C4-2B (cell line): ENCODE data around the gene DEPDC1.

ENCODE experiments used
- H3K27ac ChIP-seq: fragments of 450-650 bp; 2 replicates; pipeline ENCODE4 v1.5.1; 2017
- ZFX ChIP-seq: fragments of 450-650 bp; IDR thresholded peaks from 2 replicates; pipeline ENCODE4 v1.6.1; 2017
- TF ChIP-seq, protein P1 (sequence below): fragments of 450-650 bp; conservative IDR thresholded peaks from 2 replicates; pipeline ENCODE4 v1.5.1; 2017; ENCODE audit warnings: mild to moderate bottlenecking

The DEPDC1 gene

GRCh38 chr1:68454534-68454933, 42.3 kb downstream of the DEPDC1 start:
- TF ChIP-seq ZFX = no peak
- TF ChIP-seq, protein P1, sequence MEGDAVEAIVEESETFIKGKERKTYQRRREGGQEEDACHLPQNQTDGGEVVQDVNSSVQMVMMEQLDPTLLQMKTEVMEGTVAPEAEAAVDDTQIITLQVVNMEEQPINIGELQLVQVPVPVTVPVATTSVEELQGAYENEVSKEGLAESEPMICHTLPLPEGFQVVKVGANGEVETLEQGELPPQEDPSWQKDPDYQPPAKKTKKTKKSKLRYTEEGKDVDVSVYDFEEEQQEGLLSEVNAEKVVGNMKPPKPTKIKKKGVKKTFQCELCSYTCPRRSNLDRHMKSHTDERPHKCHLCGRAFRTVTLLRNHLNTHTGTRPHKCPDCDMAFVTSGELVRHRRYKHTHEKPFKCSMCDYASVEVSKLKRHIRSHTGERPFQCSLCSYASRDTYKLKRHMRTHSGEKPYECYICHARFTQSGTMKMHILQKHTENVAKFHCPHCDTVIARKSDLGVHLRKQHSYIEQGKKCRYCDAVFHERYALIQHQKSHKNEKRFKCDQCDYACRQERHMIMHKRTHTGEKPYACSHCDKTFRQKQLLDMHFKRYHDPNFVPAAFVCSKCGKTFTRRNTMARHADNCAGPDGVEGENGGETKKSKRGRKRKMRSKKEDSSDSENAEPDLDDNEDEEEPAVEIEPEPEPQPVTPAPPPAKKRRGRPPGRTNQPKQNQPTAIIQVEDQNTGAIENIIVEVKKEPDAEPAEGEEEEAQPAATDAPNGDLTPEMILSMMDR = no peak; the same call in 1 of the 2 replicates
- H3K27ac ChIP-seq = no peak overlapping the region

DNA sequence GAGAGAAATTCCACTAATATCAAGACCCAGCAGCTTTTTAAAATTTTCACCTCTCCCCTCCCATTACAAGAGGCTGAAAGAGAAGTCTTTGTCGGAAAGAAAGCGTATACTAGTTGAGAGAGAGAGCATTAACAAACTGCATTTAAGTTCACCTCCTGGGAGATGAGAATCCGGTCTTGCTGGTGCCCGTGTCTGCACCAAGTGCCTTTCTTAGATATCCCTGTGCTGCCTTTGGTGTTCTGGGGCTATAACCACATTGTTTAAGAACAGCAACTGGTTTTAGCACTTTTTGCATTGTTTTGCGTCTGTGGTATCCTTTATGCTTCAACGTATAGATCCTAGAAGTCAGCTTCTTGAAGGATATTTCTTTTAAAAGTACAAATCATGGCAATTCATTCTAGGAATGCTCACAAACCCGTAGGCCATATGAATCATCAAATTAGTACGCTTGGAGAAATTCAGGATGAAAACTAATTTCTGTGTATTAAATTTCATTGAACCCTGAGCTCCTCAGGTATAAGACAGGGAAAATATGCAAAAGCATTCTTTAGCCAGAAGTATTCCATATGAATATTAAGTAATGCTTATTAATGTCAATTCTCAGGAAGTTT, 43.7 kb downstream of the DEPDC1 start:
- TF ChIP-seq, protein P1 = no peak
- no peak for TF ChIP-seq ZFX
- H3K27ac ChIP-seq = no peak overlapping the region

DNA sequence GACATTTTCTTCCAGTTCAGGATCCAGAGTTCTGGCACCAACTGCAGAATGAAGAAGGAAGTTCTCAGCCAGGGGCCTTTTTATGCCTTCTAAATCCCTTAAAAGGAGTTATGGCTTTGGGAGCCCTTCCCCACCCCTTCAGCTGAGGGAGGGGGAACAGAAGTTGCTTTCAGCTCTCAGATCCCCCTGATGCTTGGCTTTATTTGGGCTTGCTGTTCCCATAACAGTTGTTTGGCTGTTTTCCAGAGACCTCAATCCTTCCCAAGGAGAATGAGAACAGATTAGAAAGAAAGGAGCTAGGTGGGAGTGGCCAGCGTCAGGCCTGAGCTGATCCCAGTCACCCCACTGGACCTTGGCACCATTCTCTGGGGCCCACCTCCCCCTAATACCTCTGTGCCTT, 47.0 kb downstream of the DEPDC1 start, which contains the start of gene RPE65:
TSS of gene RPE65 (minus strand) at position 54 of the 400 bp plus-strand sequence. CDS start at position 5, 49 bp downstream.
- no peak for TF ChIP-seq ZFX
- TF ChIP-seq, protein P1 = no peak
- no peak within 1 kb of the TSS for H3K27ac ChIP-seq

GRCh38 chr1:68448365-68448764, 48.5 kb downstream of the DEPDC1 start:
- no peak overlapping the region for H3K27ac ChIP-seq
- TF ChIP-seq, protein P1 = no peak; the same call in 1 of the 2 replicates
- TF ChIP-seq ZFX = no peak

DNA sequence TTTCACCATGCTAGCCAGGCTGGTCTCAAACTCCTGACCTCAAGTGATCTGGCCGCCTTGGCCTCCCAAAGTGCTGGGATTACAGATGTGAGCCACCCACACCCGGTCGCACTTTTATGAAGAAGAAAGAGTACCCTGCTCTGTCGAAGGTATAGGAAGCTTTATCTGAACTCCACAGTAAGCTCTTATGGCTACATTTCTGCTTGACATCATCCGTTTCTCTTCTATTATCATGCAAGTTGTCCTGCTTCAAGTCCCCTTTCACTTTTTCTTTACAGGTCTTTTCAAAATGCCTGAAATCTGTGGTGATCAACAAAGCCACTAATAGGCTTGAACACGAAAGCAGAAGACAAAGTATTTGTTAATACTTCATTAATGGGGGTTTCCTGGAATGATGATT, 51.2 kb downstream of the DEPDC1 start:
- TF ChIP-seq ZFX = no peak
- TF ChIP-seq, protein P1 = no peak

DNA sequence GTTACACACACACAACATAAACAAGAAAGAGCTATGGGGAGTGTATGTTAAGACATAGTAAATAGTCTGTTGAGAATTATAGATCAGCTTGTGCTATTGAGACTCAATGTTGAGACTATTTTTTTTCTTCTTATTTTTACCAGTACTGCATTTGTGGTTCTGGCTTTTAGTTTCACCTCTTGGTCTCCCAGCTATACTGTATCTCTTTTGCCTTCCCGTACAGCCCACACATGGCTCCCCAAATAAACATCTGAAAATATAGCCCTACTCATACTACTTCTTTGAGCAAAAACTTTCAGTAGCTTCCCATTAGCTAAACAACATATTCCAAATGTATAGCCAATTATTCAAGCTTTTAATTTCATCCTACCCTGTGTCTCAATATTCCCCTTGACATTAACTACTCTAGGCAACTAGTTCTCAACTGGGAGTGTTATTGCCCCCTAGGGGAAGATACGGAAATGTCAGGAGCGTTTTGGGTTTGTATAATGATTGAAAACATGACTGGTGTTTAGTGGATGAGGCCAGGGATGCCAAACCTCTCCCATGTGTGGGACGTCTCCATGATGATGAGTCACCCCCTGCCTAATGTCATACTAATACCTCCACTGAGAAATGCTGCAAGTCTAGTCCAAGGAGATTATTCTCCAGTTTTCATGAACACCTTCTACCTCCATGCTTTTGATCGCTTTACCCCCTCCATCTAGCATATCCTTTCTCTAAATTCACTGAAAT, 53.9 kb downstream of the DEPDC1 start:
- no peak overlapping the region for H3K27ac ChIP-seq
- TF ChIP-seq, protein P1 = peak; percentile 81
- TF ChIP-seq ZFX = no peak

More for the DNA sequence above, 51.2 kb downstream of the DEPDC1 start:
- no peak overlapping the region for H3K27ac ChIP-seq

- TF ChIP-seq ZFX = no peak
- TF ChIP-seq, protein P1 = no peak; the same call in none of the 2 replicates
These were observed 54.9 kb downstream of the DEPDC1 start for GRCh38 chr1:68442006-68442405.

More at GRCh38 chr1:68442006-68442405, 54.9 kb downstream of the DEPDC1 start:
- no peak overlapping the region for H3K27ac ChIP-seq
